GM10266 (cell line): ENCODE data around the gene ARHGEF11.
A peak's percentile ranks its signal among the peaks of the same experiment; 100 is the strongest.

Experiments
- DNase-seq: peaks from one replicate; pipeline ENCODE4 v3.0.0; 2012; ENCODE audit errors: extremely low spot score
- TF ChIP-seq, protein P1 (sequence below): IDR thresholded peaks from 2 replicates; pipeline ENCODE4 v1.5.1; 2012; ENCODE audit warnings: mild to moderate bottlenecking, low read depth; ENCODE audit not compliant: control insufficient read depth, insufficient read depth; ENCODE audit errors: missing control alignments

Gene ARHGEF11

DNA sequence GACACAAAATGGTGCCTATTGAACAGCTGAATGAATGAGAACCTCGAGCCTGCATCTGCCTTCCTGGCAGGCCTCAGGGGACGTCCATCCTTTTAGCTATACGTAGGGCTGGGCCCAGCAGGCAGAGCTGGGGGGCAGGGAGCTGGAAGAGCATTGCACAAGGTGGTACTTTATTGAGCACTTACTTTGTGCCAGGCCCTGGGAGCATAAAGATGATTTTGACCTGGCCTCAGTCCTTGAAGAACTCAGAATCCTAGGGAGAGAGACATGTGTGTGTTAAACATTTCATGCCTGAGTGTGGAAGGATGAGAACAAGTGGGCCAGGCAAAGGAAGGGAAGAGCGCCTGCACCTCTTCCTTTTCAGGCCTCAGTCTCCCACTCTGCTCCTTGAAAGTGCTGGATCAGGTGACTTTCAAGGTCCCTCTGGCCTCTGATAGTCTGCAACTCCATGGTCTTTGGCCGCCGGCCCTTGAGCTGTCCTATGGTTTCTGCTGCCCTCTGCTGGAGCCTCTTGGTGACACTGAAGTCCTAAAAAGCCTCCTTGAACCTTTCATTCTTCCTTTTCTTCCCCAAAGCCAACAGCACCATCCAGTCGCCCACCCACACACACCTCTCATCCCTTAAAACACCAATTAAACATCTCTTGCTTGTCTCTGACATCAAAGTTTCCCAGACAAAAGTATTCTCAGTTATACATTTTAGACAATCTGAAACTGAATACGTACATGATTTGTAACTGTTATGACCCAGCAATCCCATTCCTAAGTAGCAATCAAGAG lies 155.6 kb downstream of the ARHGEF11 start:
- DNase-seq = peak; percentile 84
- TF ChIP-seq, protein P1, sequence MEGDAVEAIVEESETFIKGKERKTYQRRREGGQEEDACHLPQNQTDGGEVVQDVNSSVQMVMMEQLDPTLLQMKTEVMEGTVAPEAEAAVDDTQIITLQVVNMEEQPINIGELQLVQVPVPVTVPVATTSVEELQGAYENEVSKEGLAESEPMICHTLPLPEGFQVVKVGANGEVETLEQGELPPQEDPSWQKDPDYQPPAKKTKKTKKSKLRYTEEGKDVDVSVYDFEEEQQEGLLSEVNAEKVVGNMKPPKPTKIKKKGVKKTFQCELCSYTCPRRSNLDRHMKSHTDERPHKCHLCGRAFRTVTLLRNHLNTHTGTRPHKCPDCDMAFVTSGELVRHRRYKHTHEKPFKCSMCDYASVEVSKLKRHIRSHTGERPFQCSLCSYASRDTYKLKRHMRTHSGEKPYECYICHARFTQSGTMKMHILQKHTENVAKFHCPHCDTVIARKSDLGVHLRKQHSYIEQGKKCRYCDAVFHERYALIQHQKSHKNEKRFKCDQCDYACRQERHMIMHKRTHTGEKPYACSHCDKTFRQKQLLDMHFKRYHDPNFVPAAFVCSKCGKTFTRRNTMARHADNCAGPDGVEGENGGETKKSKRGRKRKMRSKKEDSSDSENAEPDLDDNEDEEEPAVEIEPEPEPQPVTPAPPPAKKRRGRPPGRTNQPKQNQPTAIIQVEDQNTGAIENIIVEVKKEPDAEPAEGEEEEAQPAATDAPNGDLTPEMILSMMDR = peak; percentile 87

DNA sequence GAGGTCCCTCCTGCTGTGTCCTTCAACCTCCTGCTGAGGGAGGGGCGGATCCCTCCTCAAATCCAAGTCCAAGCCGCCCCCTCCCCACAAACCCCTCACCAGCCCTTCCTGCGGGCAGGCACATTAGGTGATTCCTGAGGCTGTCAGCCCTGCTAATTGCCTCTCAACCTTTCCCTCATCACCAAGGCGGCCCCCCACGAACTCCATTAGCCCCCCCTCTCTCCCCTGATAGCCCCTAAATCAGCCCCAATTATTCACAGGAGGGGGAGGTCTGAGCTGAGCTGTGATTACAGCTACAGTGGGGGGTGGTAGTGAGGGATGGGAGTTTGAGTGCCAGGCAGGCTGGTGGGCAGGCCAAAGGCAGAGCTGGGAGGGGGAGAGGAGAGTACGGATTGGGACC lies 157.8 kb downstream of the ARHGEF11 start:
- TF ChIP-seq, protein P1 = no peak
- DNase-seq = no peak

DNA sequence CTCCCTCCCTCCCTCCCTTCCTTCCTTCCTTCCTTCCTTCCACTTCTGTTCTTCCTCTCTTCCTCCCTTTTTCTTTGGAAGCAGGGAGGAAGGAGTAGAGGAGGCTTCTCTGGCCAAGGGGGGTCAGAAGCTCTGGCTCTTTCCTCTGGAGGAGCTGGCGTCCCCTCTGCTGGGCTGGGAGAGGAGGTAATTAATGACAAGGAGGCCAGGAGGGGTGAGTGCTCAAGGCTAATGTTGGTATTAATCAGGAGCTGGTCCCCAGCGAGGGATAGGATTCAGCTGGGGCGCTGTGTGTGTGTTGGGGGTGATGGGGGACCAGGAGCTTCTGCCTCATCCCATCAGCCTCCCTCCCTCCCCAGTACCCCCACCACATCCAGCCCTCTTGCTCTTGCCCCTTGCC lies 158.2 kb downstream of the ARHGEF11 start:
- TF ChIP-seq, protein P1 = no peak
- no peak for DNase-seq

DNA sequence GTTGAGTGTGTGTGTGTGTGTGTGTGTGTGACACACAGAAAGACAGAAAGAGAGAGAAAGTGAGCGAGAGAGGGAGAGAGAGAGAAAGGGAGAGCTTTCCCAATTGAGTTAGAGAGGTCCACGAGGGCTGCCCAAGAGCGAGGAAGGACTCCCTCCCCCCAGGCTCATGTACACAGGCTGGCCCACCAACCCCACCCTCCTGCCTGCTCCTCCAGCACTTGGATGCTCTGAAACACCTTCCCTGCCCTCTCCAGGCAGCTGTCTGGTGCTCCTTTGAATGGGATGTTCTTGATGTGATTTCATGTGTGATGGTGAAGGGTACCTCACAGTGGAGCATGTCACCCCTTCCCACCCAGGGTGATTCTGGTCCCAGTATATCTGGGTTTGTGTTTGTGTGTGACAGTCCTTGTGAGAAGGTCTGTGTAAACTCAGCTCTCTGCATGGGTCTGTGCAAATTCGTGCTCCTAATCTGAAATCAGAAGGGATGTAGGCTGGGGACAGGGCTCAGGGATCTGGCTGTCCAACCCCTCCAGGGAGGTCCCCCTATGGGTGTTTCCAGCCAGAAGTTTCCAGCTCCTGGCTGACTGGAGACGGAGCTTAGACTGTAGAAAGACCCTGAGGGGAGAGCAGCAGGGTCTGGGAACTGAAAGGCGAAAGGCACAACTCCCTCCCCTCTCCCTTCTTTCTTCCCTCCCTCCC lies 158.8 kb downstream of the ARHGEF11 start:
- TF ChIP-seq, protein P1 = no peak
- DNase-seq = no peak

DNA sequence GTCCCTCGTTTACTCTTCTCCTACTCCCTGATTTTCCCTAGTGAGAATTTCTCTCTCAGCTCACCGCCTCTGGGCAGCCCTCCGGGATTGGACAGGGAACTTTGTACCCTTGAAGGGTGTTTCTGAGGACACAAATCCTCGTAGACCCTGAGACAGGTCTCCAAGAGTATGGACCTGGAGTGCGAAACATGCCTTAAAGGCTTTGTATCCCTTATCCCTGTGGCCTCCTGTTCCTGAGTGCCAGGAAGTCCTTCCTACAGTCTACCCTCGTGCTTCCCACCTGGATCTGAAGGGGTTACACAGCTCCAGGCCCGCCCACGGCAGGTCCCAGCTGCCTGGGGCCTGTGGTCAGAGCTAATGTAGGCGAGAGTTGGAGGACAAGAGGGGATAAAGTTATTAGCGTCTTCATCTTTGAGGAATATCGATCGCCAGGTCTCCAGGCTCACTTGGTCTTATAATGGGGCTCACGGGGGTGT lies 159.6 kb downstream of the ARHGEF11 start:
- TF ChIP-seq, protein P1 = no peak
- no peak for DNase-seq

DNA sequence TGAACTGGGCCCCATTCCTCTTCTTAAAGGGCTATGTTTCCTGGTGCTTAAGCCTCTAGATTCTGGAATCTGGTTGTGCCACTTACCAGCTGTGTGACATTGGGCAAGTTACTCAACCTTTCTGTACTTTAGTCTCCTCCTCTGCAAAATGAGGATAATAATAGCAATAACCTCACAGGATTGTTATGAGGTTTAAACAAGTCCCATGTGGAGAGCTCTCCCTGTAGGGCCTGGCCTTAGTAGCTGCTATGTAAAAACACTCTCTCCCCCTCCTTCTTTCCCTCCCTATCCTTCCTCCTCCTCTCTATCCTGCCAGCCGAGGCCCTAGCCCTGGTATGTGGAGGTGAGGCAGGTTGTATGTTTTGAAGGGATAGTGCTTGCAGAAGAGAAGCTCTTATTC lies 160.2 kb downstream of the ARHGEF11 start:
- no peak for DNase-seq

More for the DNA sequence above, 160.2 kb downstream of the ARHGEF11 start:
- TF ChIP-seq, protein P1 = no peak
